ENCODE data around the gene GSK3B. TPM values are rescaled to one million over a fixed set of nuclear protein-coding genes. Genes with fewer than 3 reads are reported as not detected.

Gene GSK3B
- total and polyA plus RNA-seq, 3 donors from 2014 or later = 64.9 to 73.1 (median 65.1) TPM

- 100% methylated on average over 2 of the region's 2 CpGs for WGBS, 2 donors
- Histone ChIP-seq H3K27me3 (no peaks in the 10 kb centered on the region), H3K4me3 (no peak overlapping the region), H3K27ac (no peak overlapping the region), H3K9me3 (no peaks in the 10 kb centered on the region), H3K36me3 (ENCODE audit: low read depth, missing control alignments) (no peaks in the 10 kb centered on the region), H3K4me1 (no peaks in the 10 kb centered on the region)
- TF ChIP-seq CTCF (IDR thresholded peaks at IDR 0.05) (no peak), POLR2A (IDR thresholded peaks at IDR 0.05) (no peak)
- DNase-seq = no peak
- intact Hi-C loops (cut with DNase I; ENCODE audit: low total_unique reads) = no loop called here
These were observed 167.1 kb downstream of the GSK3B start for GRCh38 chr3:119927190-119927589.

GRCh38 chr3:119924111-119925094 is 169.8 kb downstream of the GSK3B start:
- no peak overlapping the region for H3K27ac ChIP-seq
- 93 to 97% methylated on average over 7 of the region's 7 CpGs for WGBS, 2 donors
- no peak for DNase-seq

GRCh38 chr3:119918992-119919933 is 175.0 kb downstream of the GSK3B start:
- WGBS, 2 donors = 88 to 90% methylated on average over 6 of the region's 6 CpGs
- no peaks in the 10 kb centered on the region for H3K9me3 ChIP-seq
- no peak for DNase-seq
- no peak for TF ChIP-seq CTCF (IDR thresholded peaks at IDR 0.05)
- no peak for TF ChIP-seq POLR2A (IDR thresholded peaks at IDR 0.05)
- intact Hi-C loops (cut with DNase I; ENCODE audit: low total_unique reads) = no loop called here
- no peak overlapping the region for H3K4me3 ChIP-seq
- H3K4me1 ChIP-seq = peaks cover 6% of the 10 kb centered on the region
- no peaks in the 10 kb centered on the region for H3K27me3 ChIP-seq
- H3K27ac ChIP-seq = no peak overlapping the region
- no peaks in the 10 kb centered on the region for H3K36me3 ChIP-seq (ENCODE audit: low read depth, missing control alignments)

More at GRCh38 chr3:119924111-119925094, 169.8 kb downstream of the GSK3B start:
- H3K4me1 ChIP-seq = no peaks in the 10 kb centered on the region
- no peaks in the 10 kb centered on the region for H3K27me3 ChIP-seq
- no peaks in the 10 kb centered on the region for H3K9me3 ChIP-seq
- TF ChIP-seq CTCF (IDR thresholded peaks at IDR 0.05) = no peak
- TF ChIP-seq POLR2A (IDR thresholded peaks at IDR 0.05) = no peak
- H3K36me3 ChIP-seq (ENCODE audit: low read depth, missing control alignments) = no peaks in the 10 kb centered on the region
- no peak overlapping the region for H3K4me3 ChIP-seq
- intact Hi-C loops (cut with DNase I; ENCODE audit: low total_unique reads) = no loop called here

GRCh38 chr3:119913021-119913420 is 181.2 kb downstream of the GSK3B start:
- Histone ChIP-seq H3K4me3 (no peak overlapping the region), H3K27me3 (no peaks in the 10 kb centered on the region), H3K9me3 (no peaks in the 10 kb centered on the region), H3K36me3 (ENCODE audit: low read depth, missing control alignments) (no peaks in the 10 kb centered on the region), H3K4me1 (peaks cover 6% of the 10 kb centered on the region), H3K27ac (no peak overlapping the region)
- no peak for DNase-seq
- TF ChIP-seq POLR2A (IDR thresholded peaks at IDR 0.05) (no peak), CTCF (IDR thresholded peaks at IDR 0.05) (no peak)
- 80 to 84% methylated on average over 3 of the region's 3 CpGs for WGBS, 2 donors
- intact Hi-C loops (cut with DNase I; ENCODE audit: low total_unique reads) = no loop called here
